Mesodermal cell (in vitro differentiated cells): ENCODE measurements around the gene CFAP410.

Experiments
- H3K27ac ChIP-seq: 2 replicates; pipeline ENCODE4 v1.7.0; 2013; ENCODE audit warnings: mild to moderate bottlenecking, low read depth, low read length, moderate library complexity; ENCODE audit not compliant: severe bottlenecking
- H3K36me3 ChIP-seq: 2 replicates; pipeline ENCODE4 v1.7.1; 2013; ENCODE audit warnings: mild to moderate bottlenecking, low read length, moderate library complexity; ENCODE audit not compliant: control insufficient read depth, insufficient read depth
- H3K4me1 ChIP-seq: one replicate; pipeline ENCODE4 v1.7.1; 2013; ENCODE audit warnings: mild to moderate bottlenecking, low read length; ENCODE audit not compliant: insufficient read depth, control insufficient read depth, poor library complexity, severe bottlenecking
- H3K4me3 ChIP-seq: 2 replicates; pipeline ENCODE4 v1.7.0; 2013; ENCODE audit warnings: low read length, control low read depth, mild to moderate bottlenecking; ENCODE audit not compliant: insufficient read depth, poor library complexity, severe bottlenecking; ENCODE audit errors: extremely low read depth
- H3K9me3 ChIP-seq: 2 replicates; pipeline ENCODE4 v1.7.1; 2013; ENCODE audit warnings: mild to moderate bottlenecking, low read length, moderate library complexity; ENCODE audit not compliant: control insufficient read depth
- WGBS, 2 experiments: methylation state at CpG; one replicate each; pipeline ENCODE4 v1.1.5; 2013; ENCODE audit warnings: missing lambda C conversion rate in 2 of 2; ENCODE audit not compliant: insufficient coverage in 2 of 2; 5-methylcytosine and 5-hydroxymethylcytosine counted together

CFAP410 gene

DNA sequence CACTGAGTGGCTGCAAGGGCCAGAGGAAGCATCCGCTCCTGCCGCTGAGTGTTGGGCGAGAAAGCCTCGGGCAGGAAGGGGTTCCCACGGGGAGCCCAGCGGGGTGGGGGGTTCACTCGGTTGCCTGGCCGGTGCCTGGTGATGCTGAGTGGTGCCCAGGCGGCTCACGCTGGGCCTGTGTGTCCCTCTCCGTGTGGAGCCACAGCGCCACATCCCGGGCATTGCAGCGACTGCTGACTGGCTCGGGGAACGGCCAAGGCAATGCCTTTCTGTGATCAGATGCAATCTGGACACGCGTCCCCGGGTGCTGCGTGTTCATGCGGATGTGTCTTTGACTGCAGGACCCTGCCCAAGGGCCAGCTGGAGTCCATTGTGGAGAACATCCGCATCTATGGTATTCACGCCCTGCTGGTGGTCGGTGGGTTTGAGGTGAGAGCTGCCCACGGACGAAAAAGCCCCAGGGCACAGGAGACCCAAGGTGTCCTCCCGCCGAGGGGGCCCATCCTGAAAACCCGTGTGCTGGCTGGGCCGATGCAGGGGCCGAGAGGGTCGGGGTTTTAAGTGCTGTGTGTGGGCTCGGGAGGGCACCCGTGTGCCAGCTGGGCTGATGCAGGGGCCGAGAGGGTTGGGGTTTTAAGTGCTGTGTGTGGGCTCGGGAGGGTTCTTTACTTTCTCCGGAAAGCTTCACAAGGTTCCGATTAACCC lies 16.4 kb downstream of the CFAP410 start:
- Histone ChIP-seq H3K9me3 (no peaks in the 10 kb centered on the region), H3K36me3 (peaks cover 14% of the 10 kb centered on the region), H3K4me3 (no peak overlapping the region)

DNA sequence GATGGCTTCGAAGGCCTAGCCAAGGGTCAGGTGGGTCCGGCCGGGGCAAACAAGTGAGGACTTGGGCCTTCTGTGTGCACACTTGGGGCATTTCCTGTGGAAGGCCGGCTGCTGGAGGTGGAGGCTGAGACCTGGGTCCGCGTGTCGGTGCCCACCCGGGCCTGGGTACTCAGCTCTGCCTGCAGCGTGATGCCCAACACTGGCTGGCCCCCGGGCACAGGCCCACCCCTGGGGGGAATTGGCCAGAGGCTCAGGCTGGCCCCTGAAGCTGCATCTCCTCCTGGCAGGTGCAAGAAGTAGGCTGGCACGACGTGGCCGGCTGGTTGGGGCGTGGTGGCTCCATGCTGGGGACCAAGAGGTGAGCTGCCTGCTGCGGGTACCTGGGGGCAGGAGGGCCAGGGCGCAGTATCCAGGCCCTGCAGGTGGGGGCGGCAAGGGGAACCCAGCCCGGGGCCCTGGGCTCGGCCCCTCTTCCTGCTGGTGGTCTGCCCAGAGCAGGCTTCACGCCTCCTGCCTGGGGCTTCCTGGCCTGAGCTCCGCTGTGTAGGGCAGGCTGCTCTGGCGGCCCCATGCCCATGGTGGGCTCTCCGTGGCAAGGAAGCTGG lies 17.2 kb downstream of the CFAP410 start:
- Histone ChIP-seq H3K9me3 (no peaks in the 10 kb centered on the region), H3K36me3 (peaks cover 16% of the 10 kb centered on the region), H3K27ac (no peak overlapping the region), H3K4me1 (no peaks in the 10 kb centered on the region), H3K4me3 (no peak overlapping the region)
- WGBS, 2 experiments: 93 to 97% methylated on average over 21 to 23 of the region's 23 CpGs

More for the DNA sequence above, 16.4 kb downstream of the CFAP410 start:
- Histone ChIP-seq H3K4me1 (no peaks in the 10 kb centered on the region), H3K27ac (no peak overlapping the region)
- 95% methylated on average over 30 to 31 of the region's 38 CpGs for WGBS, 2 experiments

DNA sequence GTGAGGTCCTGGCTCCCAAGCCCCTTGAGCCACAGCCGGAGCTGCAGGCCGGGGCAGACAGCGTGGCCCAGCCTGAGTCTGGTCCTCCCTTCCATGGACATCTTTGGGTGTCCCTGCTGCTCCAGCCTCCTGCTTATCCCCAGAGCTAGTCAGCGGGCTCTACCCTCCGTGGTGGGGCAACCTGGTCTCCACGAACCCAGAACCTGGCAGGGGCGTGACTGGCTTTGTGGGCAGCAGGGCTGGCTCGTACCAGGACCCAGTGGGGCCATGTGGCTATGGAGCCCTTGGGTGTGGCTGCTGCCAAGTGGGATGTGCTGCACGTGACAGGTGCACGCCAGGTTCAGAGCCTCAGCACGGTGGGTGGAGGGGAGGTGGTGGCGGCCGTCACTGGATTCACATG lies 18.3 kb downstream of the CFAP410 start:
- 97 to 98% methylated on average over 10 to 13 of the region's 13 CpGs for WGBS, 2 experiments

DNA sequence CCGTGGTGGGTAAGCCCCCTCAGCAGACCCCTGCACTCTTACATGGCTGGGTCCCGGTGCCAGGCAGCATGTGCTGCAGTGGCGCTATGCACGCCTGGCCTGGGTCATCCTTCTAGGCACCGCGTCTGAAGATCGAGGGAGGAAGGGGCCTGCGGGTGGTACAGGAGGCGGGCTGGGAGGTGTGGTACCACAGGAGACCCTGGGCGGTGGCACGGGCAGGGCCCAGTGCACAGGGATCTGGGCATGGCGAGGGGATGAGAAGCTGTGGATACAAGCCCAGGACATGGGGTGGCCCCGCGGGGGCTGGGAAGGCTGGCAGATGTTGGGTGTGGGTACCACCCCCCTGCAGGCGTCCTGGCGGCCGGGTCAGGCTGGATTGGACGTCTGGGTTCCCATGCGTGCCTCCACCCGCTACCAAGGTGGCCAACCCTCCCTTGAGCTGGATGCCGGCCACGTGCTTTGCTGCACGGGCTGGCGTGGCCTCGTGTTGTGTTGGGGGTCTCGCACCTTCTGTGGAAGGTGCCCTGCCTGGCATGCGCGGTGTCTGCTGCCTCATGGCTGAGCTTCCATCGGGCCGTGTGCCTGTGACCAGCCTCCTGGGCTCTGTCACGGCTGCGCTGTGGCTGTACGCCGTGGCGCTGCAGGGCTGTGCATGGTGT lies 19.7 kb downstream of the CFAP410 start:
- Histone ChIP-seq H3K27ac (no peak overlapping the region), H3K9me3 (no peaks in the 10 kb centered on the region), H3K4me3 (no peak overlapping the region), H3K4me1 (no peaks in the 10 kb centered on the region), H3K36me3 (peaks cover 22% of the 10 kb centered on the region)
- WGBS, 2 experiments: 94 to 96% methylated on average over 22 to 35 of the region's 35 CpGs

More for the DNA sequence above, 18.3 kb downstream of the CFAP410 start:
- Histone ChIP-seq H3K4me1 (no peaks in the 10 kb centered on the region), H3K36me3 (peaks cover 23% of the 10 kb centered on the region), H3K9me3 (no peaks in the 10 kb centered on the region), H3K27ac (no peak overlapping the region), H3K4me3 (no peak overlapping the region)

DNA sequence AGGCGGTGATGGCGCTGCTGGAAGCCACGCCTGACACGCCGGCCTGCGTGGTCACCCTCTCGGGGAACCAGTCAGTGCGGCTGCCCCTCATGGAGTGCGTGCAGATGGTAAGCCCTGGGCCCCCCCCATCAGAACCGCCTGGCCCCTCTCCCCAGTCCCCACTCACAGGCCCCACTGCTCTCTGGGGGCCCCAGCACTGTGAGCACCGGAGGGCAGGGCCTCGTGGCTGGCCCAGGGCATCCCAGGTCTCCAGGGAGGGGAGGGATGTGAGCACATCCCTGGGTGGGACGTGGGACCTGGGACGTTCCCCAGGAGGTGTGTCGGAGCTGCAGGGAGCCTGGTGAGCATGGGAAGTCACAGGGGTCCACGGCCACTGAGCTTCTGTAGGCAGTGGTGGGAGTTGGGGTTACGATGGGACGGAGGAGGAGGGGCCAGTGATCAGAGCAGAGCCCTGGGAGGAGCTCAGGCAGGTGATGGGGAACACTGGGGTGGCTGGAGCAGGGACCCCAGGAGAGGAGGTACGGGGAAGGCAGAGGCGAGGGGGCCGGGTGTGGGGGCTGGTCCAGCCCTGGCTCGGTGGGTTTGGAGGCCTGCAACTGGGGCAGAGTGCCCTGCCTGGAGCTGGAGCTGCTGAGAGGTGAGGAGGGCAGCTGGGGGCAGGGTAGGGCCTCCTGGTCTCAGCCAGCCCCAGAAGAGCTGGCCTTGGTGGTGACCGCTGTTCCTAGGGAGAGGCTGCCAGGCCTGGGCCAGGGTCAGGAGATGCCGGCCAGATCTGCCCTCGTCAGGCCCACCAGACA lies 20.5 kb downstream of the CFAP410 start:
- Histone ChIP-seq H3K9me3 (no peaks in the 10 kb centered on the region), H3K4me1 (no peaks in the 10 kb centered on the region), H3K27ac (no peak overlapping the region), H3K36me3 (peaks cover 18% of the 10 kb centered on the region), H3K4me3 (no peak overlapping the region)
- 95 to 97% methylated on average over 22 to 25 of the region's 25 CpGs for WGBS, 2 experiments

DNA sequence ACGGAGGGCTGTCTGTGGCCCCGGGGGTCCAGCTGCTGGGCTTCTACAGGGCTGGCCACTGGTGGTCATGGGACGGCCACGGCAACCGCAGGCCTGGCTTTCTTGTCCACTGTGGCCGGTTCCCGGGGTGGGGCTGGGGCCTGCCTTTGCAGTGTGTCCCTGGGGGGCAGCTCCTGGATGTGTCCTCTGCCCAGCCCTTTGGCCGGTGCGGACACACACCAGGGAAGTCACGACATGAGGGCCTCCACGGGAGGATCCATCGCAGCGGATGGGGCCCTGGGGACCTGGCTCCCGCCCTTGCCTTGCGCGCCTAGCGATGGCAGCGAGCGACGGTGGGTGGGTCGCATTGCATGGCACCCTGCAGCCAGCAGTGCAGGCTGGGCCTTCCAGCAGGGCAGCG lies 21.3 kb downstream of the CFAP410 start:
- Histone ChIP-seq H3K36me3 (peaks cover 25% of the 10 kb centered on the region), H3K27ac (no peak overlapping the region), H3K9me3 (no peaks in the 10 kb centered on the region), H3K4me3 (no peak overlapping the region), H3K4me1 (no peaks in the 10 kb centered on the region)
- WGBS, 2 experiments: 96 to 98% methylated on average over 22 of the region's 22 CpGs

DNA sequence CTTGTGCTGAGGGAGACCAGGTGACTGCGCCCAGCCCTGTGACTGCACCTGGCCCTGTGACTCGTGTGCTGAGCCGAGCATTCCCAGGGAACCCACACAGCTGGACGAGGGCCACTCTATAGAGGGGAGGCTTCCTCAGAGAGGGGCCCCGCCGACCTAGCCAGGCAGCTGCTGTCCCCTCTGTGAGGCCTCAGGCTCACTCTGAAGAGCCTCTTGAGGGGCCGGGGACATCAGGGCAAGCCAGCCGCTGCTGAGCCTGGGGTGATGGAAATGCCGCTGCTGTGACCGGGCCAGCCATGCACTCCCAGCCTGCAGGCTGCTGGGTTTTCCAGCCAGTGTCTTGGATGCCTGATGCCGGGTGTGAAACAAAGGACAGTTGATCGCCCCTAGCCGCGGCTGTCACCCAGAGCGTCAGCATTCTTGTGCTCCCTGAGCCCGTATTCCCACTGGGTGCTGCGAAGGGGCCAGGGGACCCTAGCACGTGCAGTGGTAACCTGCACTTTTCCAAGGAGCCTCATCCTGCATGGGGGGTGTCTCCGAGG lies 21.9 kb downstream of the CFAP410 start:
- no peaks in the 10 kb centered on the region for H3K9me3 ChIP-seq
- 94 to 96% methylated on average over 16 to 17 of the region's 19 CpGs for WGBS, 2 experiments
- H3K4me1 ChIP-seq: no peaks in the 10 kb centered on the region
- no peak overlapping the region for H3K4me3 ChIP-seq
- no peak overlapping the region for H3K27ac ChIP-seq
- H3K36me3 ChIP-seq: peaks cover 25% of the 10 kb centered on the region

DNA sequence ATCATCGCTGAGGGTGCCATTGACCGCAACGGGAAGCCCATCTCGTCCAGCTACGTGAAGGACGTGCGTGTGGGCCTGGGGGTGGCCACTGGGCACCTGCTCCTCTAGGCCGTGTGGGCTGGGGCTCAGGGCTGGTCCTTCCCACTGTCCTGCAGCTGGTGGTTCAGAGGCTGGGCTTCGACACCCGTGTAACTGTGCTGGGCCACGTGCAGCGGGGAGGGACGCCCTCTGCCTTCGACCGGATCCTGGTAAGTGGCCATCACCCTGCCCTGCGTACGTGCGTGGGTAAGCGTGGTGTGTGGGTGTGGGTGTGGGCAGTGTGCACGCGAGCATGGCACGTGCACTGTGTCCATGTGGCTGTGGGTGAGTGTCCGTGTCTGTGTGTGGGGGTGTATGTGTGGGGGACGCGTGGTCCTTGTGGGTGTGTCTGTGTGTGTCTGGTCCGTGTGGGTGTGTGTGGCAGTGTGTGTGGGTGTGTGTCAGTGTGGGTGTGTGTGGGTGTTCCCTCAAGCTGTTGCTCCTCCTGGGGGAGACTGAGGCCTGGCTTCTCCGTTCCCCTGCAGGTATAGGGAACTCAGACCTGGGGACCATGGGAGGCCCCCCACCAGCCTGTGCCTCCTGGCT lies 22.8 kb downstream of the CFAP410 start:
- Histone ChIP-seq H3K4me1 (no peaks in the 10 kb centered on the region), H3K9me3 (no peaks in the 10 kb centered on the region), H3K27ac (no peak overlapping the region), H3K36me3 (peaks cover 33% of the 10 kb centered on the region), H3K4me3 (no peak overlapping the region)
- 97 to 98% methylated on average over 22 to 27 of the region's 27 CpGs for WGBS, 2 experiments

DNA sequence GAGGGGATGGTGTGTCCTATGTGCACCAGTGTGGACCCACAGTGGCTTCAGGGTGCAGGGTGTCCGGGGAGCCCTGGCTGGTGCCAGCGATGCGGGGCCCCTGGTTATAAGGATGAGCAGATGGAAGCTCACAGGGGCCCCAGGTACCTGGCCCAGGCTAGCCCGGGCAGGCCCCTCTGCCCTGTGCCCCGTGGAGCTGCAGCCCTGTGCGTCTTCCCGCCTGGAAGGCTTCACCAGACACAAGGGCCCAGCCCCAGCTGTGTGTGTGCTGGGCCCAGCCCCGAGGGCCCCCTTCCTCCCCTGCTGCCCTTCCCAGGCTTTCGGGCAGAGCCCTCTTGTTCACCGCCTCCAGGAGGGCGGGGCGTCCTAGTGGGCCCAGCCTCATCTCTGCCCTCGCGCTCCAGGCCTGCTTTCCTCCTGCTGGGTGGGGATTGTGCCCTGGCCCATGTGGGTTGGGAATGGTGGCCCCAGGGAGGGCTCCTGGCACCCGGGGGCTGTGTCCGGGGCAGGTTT lies 23.4 kb downstream of the CFAP410 start:
- Histone ChIP-seq H3K9me3 (no peaks in the 10 kb centered on the region), H3K4me3 (no peak overlapping the region), H3K4me1 (no peaks in the 10 kb centered on the region), H3K27ac (no peak overlapping the region), H3K36me3 (peaks cover 38% of the 10 kb centered on the region)
- 92 to 97% methylated on average over 11 to 16 of the region's 16 CpGs for WGBS, 2 experiments

DNA sequence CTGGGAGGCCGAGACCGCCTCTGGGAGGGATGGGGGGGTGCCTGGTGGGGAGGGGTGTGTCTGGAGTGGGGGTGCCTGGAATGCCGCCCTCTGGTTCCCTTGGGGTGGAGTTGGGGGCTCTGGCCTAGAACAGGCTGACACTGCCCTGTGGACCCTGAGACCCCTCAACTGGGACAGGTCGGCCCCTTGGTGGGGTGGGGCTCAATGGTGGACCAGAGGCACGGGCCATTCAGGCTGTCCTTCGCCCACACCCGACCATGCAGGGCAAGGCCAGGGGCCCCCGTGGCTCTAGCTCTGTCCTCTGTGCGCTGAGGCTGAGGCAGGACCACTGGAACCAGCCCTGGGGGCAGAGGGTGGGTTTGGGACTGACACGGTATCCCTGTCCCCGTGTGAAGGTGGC lies 24.6 kb downstream of the CFAP410 start:
- Histone ChIP-seq H3K36me3 (peaks cover 39% of the 10 kb centered on the region), H3K4me3 (no peak overlapping the region), H3K27ac (no peak overlapping the region), H3K9me3 (no peaks in the 10 kb centered on the region), H3K4me1 (no peaks in the 10 kb centered on the region)
- WGBS, 2 experiments: 89 to 91% methylated on average over 9 to 11 of the region's 11 CpGs
